GM21737 (cell line): Measurements from ENCODE around the gene SULF2.

Experiments used
- ATAC-seq: cut with Tn5 transposase; IDR thresholded peaks from one replicate; pipeline ENCODE4 v1.9.1; 2021; ENCODE audit warnings: mild to moderate bottlenecking, moderate library complexity; ENCODE audit not compliant: unreplicated experiment

SULF2 gene

GRCh38 chr20:47717421-47717820 lies 67.9 kb downstream of the SULF2 start:
- ATAC-seq, result no peak

- no peak for ATAC-seq
These were observed 71.3 kb downstream of the SULF2 start for GRCh38 chr20:47713878-47714450.

DNA sequence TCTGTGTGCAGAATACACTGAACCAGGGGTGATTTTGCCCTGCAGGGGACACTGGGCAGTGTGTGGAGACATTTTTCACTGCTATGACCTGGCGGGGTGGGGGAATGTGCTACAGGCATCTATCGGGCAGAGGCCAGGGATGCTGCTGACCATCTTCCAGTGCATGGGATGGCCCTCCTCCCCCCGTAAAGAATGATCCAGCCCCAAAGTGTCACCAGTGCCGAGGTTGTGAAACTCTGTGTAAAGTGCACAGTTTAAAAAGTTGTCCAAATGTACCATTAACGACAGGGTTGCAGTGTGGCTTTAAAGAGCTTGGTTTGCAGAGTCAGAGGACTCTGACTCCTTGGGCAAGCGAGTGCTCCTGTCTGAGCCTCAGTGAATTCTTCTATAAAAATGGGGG lies 72.1 kb downstream of the SULF2 start:
- ATAC-seq, result no peak

DNA sequence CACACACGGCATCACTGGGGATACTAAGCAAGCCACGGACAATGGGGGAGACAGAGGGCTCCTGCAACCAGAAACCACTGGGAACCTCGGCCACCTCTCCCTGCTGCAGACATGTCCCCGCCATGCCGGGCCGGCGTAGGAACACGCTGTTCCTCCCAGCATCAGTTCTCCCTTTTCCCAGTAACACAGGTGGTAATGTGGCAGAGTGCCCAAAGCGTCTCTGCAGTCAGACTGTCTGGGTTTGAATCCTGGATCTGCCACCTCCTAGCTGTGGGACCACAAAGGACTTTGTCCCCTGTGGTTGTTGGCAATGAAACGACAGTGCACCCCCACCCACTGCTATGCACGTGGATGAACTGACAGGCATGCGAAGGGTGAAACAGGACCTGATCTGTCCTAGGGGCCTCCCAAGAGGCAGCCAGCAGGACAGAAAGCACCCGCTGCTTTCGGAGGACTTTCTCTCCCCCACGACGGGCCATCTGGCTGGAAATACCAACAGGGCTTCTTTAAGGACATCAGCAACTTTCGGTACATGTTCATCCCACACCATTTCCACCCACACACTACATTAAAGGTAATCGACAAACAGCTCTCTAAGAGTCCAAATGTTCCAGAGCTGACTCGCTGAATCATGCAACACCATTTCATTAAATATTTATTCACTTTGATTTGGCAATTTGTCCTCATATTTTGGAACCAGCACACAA lies 74.1 kb downstream of the SULF2 start:
- ATAC-seq, result no peak

GRCh38 chr20:47710665-47711045 lies 74.6 kb downstream of the SULF2 start:
- no peak for ATAC-seq

GRCh38 chr20:47708953-47709833 lies 76.1 kb downstream of the SULF2 start:
- ATAC-seq, result no peak

GRCh38 chr20:47708140-47708807 lies 77.0 kb downstream of the SULF2 start:
- no peak for ATAC-seq

- no peak for ATAC-seq
These were observed 78.9 kb downstream of the SULF2 start for GRCh38 chr20:47706345-47706744.

DNA sequence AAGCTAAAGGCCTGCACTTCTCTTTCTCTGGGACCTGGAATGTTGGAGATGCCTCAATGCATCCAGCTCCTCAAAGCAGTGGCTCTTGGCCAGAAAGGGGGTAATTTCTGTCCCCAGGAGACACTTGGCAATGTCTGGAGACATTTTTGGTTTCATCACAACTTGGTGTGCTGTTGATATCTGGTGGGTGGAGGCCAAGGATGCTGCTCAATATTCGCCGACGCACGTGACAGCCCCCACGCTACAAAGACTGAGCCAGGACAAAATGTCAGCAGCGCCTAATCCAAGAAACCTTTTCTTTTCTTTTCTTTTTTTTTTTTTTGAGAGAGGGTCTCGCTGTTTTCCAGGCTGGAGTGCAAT lies 79.8 kb downstream of the SULF2 start:
- ATAC-seq, result no peak

DNA sequence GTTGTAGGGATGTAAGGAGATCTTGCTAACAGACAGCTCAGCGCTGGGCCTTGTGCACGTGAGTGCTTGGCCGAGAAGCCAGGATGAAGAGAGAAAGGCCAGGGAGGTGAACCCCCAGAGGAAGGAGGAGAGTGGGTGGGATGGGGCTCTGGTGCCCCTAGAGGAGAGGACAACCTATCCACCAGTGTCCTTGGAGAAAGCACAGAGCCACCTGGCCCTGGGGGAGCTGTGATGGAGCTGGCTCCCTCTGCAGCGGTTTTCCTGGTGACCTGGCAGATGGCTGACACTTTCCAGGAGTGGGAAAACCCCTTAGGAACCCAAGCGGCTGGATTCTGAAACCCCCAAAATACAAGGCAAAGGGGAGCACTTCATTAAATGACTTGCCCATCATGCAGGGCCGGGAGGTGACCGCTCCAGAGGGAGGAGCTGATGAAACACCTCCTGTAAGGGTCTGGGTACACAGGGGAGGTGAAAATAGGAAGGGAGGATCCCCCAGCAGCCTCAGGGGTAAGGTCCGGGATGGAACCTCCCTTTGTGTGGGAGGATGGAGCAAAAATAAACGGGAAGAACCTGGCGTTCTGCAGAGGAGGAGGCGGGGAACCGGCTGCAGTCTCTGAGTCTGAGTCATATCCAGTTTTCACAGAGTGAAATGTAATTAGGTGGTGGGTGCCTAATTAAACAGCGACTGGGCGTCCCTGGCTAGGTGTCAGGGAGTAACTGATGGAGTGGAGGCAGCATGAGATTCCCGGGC lies 80.4 kb downstream of the SULF2 start:
- ATAC-seq, result no peak

- no peak for ATAC-seq
These were observed 81.5 kb downstream of the SULF2 start for GRCh38 chr20:47703748-47704147.

GRCh38 chr20:47701612-47702011 lies 83.7 kb downstream of the SULF2 start:
- no peak for ATAC-seq

DNA sequence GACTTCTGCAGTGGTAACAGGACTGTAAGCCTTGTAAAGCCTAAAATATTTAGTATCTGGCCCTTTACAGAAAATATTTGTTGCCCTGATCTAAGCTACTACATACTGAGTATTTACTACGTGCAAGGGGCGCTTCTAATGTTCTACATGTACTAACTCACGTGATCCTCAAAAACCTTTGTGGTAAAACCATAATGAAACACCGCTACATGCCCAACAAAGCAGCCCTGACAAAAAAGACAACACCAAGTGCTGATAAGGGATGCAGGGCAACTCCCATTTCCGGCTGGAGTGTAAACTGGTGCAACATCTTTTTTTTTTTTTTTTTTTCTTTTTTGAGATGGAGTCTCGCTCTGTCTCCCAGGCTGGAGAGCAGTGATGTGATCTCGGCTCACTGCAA lies 85.0 kb downstream of the SULF2 start:
- ATAC-seq, result no peak

DNA sequence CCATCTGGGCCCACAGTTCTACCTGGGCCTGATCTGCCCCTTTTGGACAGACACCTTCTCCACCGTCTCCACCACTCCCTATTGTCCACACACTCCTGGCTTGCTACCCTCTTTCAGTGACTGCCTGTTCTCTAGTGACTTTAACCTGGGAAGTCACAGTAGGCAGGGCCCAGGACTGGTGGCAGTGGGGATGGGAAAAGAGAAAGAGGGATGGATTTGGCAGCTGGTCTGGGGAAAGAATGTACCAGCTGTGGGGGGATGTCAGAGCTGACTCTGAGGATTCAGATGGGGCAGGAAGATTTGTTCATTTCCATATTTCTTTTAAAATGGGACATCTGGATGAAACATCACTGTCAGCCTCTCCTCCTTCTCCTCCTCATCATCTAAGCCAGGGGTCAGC lies 85.5 kb downstream of the SULF2 start:
- ATAC-seq, result no peak

DNA sequence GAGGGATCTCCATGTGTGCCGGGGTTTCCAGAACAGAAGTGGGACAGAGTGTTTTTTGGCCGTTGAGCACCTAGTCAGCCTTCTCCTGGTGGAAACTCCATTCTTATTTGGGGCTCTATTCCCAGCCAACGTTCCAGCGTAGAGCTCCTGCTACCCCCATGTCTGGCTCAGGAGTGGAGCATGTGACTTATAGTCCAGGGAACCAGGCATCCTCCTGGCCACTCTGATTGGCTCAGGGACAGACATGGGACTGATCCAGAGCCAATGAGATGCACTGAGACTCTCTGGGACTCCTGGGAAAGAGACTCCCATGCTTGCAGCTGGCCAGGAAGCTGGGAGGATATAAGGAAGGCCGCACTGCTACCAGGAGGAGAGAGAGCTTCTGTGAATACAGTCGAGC lies 87.1 kb downstream of the SULF2 start:
- no peak for ATAC-seq

- ATAC-seq, result no peak
These were observed 88.4 kb downstream of the SULF2 start for GRCh38 chr20:47696856-47697255.

DNA sequence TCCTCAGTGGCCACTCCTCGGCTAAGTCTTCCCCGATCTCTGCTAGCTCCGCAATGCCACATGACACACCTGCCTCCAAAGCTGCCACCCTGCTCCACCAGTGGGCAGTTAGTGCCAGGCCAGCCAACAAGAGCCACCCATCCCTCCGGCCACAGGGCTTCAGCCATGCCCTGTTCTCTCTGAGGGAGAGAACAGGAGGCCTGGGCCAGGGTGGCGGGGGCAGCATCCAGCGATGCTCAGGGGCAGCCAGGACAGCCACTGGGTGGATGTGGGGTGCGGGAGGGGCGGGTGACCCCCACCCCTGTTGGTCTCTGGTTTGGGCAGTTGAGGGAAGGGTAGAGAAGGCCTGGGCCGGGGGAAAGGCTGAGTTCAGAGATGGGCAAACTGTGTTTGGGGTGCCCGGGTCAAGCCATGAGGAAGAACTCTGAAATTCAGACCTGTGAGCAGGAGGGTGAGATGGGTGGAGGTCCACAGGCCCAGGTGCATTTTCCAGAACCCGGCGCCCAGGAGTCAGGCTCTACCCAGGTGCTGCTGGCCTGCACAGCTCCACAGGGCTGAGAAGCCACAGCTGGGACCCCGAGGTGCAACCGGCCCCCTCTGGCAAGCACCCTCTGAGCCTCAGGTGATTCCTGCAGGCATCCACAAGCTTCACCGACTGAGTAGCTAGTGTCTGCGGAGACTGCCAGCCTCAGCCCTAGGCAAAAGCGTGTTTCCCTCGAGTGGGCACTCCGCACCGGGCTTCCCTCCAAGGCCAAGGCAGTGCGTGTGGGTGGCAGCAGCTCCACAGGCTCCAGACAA lies 91.1 kb downstream of the SULF2 start:
- ATAC-seq, result no peak

- ATAC-seq, result no peak
These were observed 93.7 kb downstream of the SULF2 start for GRCh38 chr20:47691625-47692024.

- ATAC-seq, result no peak
These were observed 95.5 kb downstream of the SULF2 start for GRCh38 chr20:47689731-47690130.
